Stimulated activated CD4-positive, alpha-beta T cell treated with anti-CD3 and anti-CD28 coated beads, Interleukin-4, amount 100 ng/mL, for 1 hour (primary cell): ENCODE data around the gene CELSR3.
A peak's percentile ranks its signal among the peaks of the same experiment; 100 is the strongest.

Source experiments
- DNase-seq: peaks from one replicate; pipeline ENCODE4 v3.0.0-alpha.2; 2020

CELSR3 gene

DNA sequence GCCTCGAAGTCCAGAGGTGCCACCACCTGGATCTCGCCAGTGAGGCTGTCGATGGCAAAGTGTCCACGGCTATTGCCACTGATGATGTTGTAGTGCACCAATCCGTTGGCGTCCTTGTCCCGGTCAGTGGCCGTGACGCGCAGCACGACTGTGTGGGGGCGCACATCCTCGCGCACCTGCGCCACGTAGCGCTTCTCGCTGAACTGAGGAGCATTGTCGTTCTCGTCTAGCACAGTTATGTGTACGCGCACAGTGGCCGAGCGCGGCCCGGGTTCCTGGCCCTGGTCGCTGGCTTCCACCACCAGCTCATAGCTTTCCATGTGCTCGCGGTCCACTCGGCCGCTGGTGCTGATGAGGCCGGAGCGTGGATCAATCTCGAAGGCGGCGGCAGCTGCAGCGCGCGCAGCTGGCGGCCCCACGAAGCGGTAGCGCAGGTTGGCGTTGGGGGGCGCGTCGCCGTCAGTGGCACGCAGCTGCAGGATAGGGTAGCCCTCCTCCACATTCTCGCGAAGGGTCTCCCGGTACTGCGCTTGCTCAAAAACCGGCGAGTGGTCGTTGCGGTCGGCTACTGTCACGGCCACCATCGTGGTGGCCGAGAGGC is 1.8 kb downstream of the CELSR3 start:
- DNase-seq = no peak

GRCh38 chr3:48656841-48657281 is 5.8 kb downstream of the CELSR3 start:
- peak; percentile 34 for DNase-seq

GRCh38 chr3:48656061-48656840 is 6.4 kb downstream of the CELSR3 start:
- DNase-seq = peak; percentile 86

DNA sequence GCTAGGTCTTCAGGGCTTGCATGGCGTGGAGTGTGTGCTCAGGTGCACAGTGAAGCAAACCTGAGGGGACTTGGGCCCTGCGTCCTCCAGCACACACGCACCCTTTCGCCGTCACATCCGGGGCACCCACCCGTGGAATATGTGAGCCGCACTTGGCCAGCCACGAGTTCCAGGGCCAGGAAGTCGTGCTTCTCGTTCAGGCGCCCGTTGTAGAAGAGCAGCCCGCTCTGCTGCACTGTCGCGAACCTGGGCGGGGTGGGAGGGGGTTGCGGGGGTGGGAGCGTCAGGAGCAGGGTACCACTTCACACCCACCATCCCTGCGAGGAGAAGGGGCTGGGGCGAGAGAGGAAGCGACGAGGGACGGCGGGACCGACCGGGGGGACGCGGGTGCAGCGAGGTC is 7.1 kb downstream of the CELSR3 start:
- DNase-seq = peak; percentile 50

GRCh38 chr3:48655063-48655462 is 7.6 kb downstream of the CELSR3 start:
- no peak for DNase-seq

DNA sequence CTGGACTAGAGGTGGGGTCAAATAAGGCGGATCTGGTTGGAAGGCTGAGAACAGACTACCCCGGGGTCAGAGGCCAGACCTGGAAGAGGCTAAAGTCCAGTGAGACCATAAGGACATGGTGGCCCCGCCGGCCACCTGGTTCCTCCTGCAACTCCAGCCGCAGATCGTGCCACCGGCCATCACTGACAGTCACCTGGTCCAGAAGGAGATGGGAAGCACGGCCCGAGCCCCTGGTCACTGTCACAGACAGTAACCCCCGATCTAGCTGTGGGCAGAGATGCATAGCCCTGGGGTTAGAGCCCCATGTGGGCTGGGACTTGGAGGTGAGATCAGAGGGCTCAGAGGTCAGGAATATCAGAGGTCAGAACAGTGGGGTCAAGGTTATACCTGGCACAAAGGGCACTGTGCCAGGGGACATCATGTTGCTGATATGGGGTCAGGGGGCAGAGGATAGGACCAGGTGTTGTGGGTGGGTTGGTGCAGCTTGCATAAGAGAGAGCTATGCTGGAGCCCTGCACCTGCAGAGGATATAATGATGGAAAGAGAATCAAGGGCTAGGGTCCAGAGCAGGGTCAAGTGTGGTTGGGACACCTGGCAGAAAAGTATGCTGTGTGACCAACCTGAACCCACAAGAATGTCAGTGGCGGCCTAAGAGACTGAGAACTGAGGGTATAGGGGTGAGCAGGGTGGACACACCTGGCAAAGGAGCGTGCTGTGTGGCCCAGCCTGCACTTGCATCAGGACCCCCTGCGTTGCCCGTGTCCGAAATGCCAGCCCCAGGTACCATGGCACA is 9.6 kb downstream of the CELSR3 start:
- no peak for DNase-seq

- no peak for DNase-seq
Measured at GRCh38 chr3:48651771-48652170, 10.9 kb downstream of the CELSR3 start.

DNA sequence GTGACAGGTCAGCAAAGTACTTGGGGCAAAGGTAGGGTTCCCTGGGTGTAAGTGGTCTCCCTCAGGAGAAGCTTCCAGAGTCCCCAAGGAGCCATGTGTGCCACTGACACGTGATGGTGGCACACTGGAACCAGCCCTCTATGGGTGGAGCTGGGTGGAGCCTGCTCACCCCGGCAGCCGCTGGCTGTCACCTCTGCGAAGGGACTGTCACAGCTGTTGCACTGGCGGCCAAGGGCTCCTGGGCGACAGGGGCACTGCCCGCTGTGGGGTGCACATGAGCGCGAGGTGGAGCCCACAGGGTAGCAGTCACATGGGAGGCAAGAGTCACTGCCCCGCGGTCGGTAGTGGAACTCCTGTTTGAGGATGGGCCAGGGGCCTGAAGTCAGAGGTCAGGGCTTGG is 12.0 kb downstream of the CELSR3 start:
- no peak for DNase-seq

GRCh38 chr3:48648188-48648850 is 14.4 kb downstream of the CELSR3 start:
- no peak for DNase-seq

- no peak for DNase-seq
Measured at GRCh38 chr3:48647714-48648113, 15.0 kb downstream of the CELSR3 start.

DNA sequence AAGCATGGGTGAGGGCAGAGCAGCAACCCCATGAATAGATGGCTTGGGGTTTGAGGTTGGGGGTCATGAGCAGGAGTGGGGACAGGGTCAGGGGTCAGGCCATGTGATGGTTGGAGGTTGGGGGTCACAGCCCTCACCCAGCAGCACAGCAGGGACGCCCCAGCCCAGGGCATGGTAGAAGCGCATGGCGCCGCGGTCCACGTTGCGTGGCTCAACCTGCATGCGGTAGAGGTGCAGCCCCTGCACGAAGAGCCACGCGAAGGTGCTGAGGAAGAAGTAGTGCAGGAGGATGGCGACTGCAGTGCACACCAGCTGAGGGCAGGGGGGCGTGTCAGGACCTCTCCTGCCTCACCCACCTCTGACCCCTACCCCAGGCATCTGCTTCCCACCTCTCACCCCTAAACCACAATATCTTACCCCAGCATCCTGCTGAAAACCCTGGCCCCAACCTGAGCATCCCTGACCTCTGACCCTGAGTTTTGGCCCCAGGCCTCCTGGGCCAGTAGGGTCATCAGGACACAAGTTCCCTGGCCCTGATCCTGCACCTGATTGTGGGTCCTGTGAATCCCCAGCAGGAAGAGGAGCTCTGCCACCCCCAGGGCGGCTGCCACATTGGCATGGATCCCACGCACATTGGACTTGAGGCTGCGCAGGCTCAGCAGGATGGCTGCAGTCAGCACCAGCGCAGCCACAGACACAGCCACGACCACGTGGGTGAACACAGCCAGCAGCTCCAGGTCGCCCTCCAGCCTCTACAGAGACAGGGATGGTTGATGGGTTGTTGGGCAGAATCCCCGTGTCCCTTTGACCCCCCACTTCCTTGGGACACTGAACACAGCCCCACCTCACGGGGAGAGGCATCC is 17.6 kb downstream of the CELSR3 start:
- DNase-seq = no peak

DNA sequence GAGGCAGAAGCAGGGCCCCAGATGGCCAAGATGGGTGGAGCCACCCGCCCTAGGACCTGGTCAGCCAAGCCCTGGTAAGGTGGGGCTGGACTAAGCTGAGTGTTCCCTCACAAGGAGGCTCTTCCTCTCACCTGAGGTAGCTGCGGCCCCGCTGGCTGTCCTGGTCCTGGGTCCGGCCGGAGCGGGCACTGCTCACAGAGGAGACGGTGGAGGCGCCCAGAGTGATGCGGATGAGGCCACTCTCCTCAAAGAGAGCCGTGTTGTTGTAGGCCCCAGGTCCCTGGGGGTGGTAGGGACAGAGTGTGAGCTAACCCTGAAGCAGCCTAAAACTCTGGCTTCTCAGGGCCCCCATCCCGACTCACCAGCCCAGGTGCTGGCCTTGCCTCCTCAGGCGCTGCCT is 20.1 kb downstream of the CELSR3 start:
- DNase-seq = no peak

DNA sequence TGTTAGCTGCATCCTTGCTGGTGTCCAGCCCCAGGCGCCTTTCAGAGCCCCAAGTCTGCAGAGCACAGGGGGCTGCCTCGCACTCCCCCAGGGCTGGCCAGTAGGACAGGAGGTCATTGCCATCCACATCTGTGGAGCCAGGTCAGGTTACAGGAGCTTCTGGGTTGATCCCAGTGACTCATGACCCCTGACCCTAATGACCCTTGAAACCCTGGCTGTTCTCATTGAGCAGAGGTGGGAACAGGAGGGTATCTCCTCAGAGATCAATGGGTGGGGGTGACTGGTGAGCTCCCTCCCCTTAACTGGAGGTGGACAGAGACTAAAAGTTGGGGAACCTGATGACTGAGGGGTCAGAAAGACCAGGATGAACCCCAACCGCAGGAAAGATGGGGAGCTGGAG is 21.3 kb downstream of the CELSR3 start:
- DNase-seq = no peak

GRCh38 chr3:48639944-48640606 is 22.6 kb downstream of the CELSR3 start:
- no peak for DNase-seq

DNA sequence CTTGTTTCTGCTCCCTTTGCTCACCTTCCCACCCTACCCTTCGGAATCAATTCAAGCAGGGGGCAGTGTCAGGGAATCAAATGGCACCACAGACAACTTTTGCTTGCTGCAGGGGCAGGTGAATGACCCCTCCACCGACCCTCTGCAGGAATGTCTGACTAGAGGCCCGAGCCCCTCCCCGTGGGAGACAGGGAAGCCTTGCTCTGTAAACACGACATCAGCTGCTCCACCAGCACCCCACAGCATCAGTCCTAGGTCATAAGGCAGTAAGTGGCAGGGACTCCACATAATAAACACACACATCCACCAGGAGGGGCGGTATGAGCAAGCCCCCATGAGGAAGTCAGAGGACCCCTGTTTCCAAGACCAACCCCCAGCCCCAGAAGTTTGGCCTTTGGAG is 25.4 kb downstream of the CELSR3 start:
- no peak for DNase-seq

GRCh38 chr3:48636149-48636655 is 26.5 kb downstream of the CELSR3 start:
- DNase-seq = no peak

- DNase-seq = peak; percentile 95
Measured at GRCh38 chr3:48635222-48636021, 27.3 kb downstream of the CELSR3 start, which contains the start of gene SLC26A6. Gene SLC26A6, minus strand, starts transcription at chr3:48635461. Its CDS starts 68 bp downstream, at chr3:48635393.

- peak; percentile 62 for DNase-seq
Measured at GRCh38 chr3:48634661-48635221, 27.9 kb downstream of the CELSR3 start.

DNA sequence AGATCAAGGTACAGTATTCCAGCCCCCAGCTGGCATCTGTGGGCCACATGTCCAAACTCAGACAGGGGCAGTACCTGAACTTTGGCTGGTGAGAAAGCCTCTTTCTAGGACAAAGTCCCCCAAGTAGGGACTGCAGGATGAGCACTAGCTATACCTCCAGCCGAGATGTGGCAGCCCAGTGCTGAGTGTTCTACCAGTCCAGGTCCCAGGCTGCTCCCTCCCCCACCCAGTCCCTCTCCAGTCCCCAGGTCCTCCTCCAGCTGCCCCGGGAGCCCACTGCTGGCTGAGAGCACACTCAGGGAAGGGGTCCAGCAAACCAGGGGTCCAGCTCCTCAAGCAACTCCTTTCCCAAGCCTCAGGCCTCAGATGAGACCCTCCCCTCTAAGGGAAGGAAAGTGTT is 28.9 kb downstream of the CELSR3 start:
- no peak for DNase-seq

DNA sequence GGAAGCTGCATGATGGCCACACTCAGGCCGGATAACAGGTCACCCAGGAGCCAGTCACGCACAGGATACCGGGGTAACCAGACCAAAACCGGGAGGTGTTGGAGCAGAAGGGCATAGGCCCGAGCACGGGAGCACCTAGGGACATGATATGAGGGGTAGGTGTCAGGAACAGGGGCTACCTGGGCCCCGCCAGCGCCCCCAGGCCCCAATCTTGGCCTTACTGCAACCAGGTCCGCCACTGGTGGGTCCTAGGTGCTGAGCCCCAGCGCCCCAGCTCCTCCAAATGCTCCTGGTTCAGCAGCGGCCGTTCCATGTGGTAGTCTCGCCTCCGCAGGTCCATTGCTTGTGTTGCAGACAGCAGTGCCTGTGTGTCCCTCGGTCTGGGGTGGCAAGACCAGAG is 29.4 kb downstream of the CELSR3 start:
- DNase-seq = no peak
